PFSK-1 (cell line): ENCODE results near the gene TMEM132A.

Experiments used
- POLR2AphosphoS5 ChIP-seq: IDR thresholded peaks from 2 replicates; pipeline ENCODE4 v1.6.1; 2012; ENCODE audit warnings: low read depth, mild to moderate bottlenecking, control low read depth, low read length, moderate library complexity
- REST ChIP-seq, 2 experiments: IDR thresholded peaks; 2 replicates each; pipeline versions ENCODE4 v1.6.1 to v1.8.0; 2011 to 2012; ENCODE audit warnings: low read depth in 2 of 2, low read length in 2 of 2, control low read depth in 1 of 2, inconsistent platforms in 1 of 2, mild to moderate bottlenecking in 1 of 2, moderate library complexity in 1 of 2; ENCODE audit not compliant: insufficient read depth in 1 of 2
- SIN3A ChIP-seq: IDR thresholded peaks from 2 replicates; pipeline ENCODE4 v1.6.1; 2012; ENCODE audit warnings: mild to moderate bottlenecking, low read length, moderate library complexity, borderline replicate concordance; ENCODE audit not compliant: insufficient read depth
- TAF1 ChIP-seq: IDR thresholded peaks from 2 replicates; pipeline ENCODE4 v1.6.1; 2012; ENCODE audit warnings: low read length, control low read depth, borderline replicate concordance; ENCODE audit not compliant: insufficient read depth

- no peak for TF ChIP-seq POLR2AphosphoS5
- TF ChIP-seq TAF1, result no peak
- TF ChIP-seq REST (IDR thresholded peaks at IDR 0.05; ENCODE audit: insufficient read depth in 1 of 2, low read depth in 2 of 2, low read length in 2 of 2), result no peak
- TF ChIP-seq SIN3A, result no peak
Measured at GRCh38 chr11:60879971-60880588, 44.2 kb upstream of the TMEM132A start.
